Vagina (tissue), 2 donors: Measurements from ENCODE around the gene SMARCD3.

ENCODE experiments used
- CTCF ChIP-seq, 3 experiments: fragments of 450-650 bp in 2 of 3; fragments of 200-600 bp in 1 of 3; sonication (generic) in 1 of 3; IDR thresholded peaks; one replicate each; pipeline ENCODE4 v1.5.1; 2017 to 2019; ENCODE audit warnings: antibody characterized with exemption in 3 of 3, mild to moderate bottlenecking in 2 of 3, moderate library complexity in 2 of 3
- POLR2A ChIP-seq, 2 donors: fragments of 450-650 bp; IDR thresholded peaks; one replicate each; pipeline ENCODE4 v1.6.1; 2017; ENCODE audit warnings: antibody characterized with exemption in 2 of 2, mild to moderate bottlenecking in 2 of 2, moderate library complexity in 2 of 2

GRCh38 chr7:151275813-151276577 is 27.5 kb upstream of the SMARCD3 start:
- TF ChIP-seq CTCF (IDR thresholded peaks at IDR 0.05) (no peak), POLR2A (IDR thresholded peaks at IDR 0.05) (no peak)
